H1 (cell line): ENCODE results near the gene INPP5E. TPM values are rescaled to one million over a fixed set of nuclear protein-coding genes. Genes with fewer than 3 reads are reported as not detected.

Experiments used
- CTCF ChIA-PET: fragments of 300-600 bp; sonication (Branson Sonifier 250); formaldehyde crosslinking; loops from one replicate; lab custom pipeline; 2021; ENCODE audit not compliant: partially characterized antibody; lab: Charles Lee
- POLR2A ChIA-PET: fragments of 300-600 bp; sonication (Branson Sonifier 250); formaldehyde crosslinking; loops from one replicate; lab custom pipeline; 2021; ENCODE audit warnings: inconsistent platforms; ENCODE audit not compliant: partially characterized antibody; lab: Charles Lee
- DNase-seq, 2 experiments: peaks; one replicate each; pipeline versions ENCODE4 v3.0.0 to v3.0.0-alpha.2; 2010 to 2022; ENCODE audit warnings: low spot score in 2 of 2, low read depth in 1 of 2, mixed read lengths in 1 of 2
- FAIRE-seq: peaks from 2 replicates; lab custom pipeline; 2011; peaks lifted over from hg19 to GRCh38; lab: Jason Lieb, UNC
- H2AFZ ChIP-seq: 2 replicates; pipeline ENCODE4 v1.8.1; 2012; ENCODE audit warnings: low read length, inconsistent platforms
- H2AK5ac ChIP-seq: 2 replicates; pipeline ENCODE4 v1.6.1; 2013; ENCODE audit warnings: low read depth, low read length
- H2BK120ac ChIP-seq: replicated peaks from 2 replicates; pipeline ENCODE3; 2013; ENCODE audit warnings: low read depth, low read length, inconsistent platforms
- H2BK12ac ChIP-seq: 2 replicates; pipeline ENCODE4 v1.6.1; 2013; ENCODE audit warnings: low read depth, low read length
- H2BK15ac ChIP-seq: 2 replicates; pipeline ENCODE4 v1.6.1; 2013; ENCODE audit warnings: low read length
- H2BK20ac ChIP-seq: 2 replicates; pipeline ENCODE4 v1.6.1; 2013; ENCODE audit warnings: low read length
- H2BK5ac ChIP-seq: 2 replicates; pipeline ENCODE4 v1.6.1; 2013; ENCODE audit warnings: low read depth, low read length
- H3K14ac ChIP-seq: 2 replicates; pipeline ENCODE4 v1.6.1; 2013; ENCODE audit warnings: inconsistent platforms; ENCODE audit not compliant: insufficient read length
- H3K18ac ChIP-seq: 2 replicates; pipeline ENCODE4 v1.6.1; 2013; ENCODE audit warnings: low read length; ENCODE audit errors: extremely low read depth
- H3K23ac ChIP-seq: 2 replicates; pipeline ENCODE4 v1.6.1; 2013; ENCODE audit warnings: inconsistent platforms; ENCODE audit not compliant: insufficient read length
- H3K23me2 ChIP-seq: 2 replicates; pipeline ENCODE4 v1.6.1; 2013; ENCODE audit warnings: low read depth, low read length
- H3K27ac ChIP-seq: 2 replicates; pipeline ENCODE4 v1.6.1; 2011; ENCODE audit warnings: low read depth, low read length, inconsistent platforms
- H3K27me3 ChIP-seq, 4 experiments: replicated peaks in 1 of 4; 1 replicate in 1 of 4; 2 replicates in 3 of 4; pipeline versions ENCODE4 v1.6.1 to v1.8.1; 2011 to 2013; ENCODE audit warnings: low read length in 3 of 4, mild to moderate bottlenecking in 3 of 4, inconsistent platforms in 2 of 4, mixed read lengths in 2 of 4, moderate library complexity in 1 of 4; ENCODE audit not compliant: control insufficient read depth in 3 of 4, insufficient read depth in 3 of 4; ENCODE audit errors: extremely low read depth in 1 of 4
- H3K36me3 ChIP-seq, 4 experiments: 2 replicates each; pipeline versions ENCODE4 v1.6.1 to v1.8.1; 2011 to 2013; ENCODE audit warnings: mild to moderate bottlenecking in 4 of 4, low read length in 3 of 4, moderate library complexity in 2 of 4, control low read depth in 1 of 4, inconsistent platforms in 1 of 4; ENCODE audit not compliant: insufficient read depth in 4 of 4, control insufficient read depth in 2 of 4
- H3K4ac ChIP-seq: replicated peaks from 2 replicates; pipeline ENCODE3; 2013; ENCODE audit warnings: low read length, low read depth, mixed read lengths, inconsistent platforms; ENCODE audit not compliant: insufficient read length
- H3K4me1 ChIP-seq, 4 experiments: replicated peaks in 1 of 4; 1 replicate in 1 of 4; 2 replicates in 3 of 4; pipeline versions ENCODE4 v1.6.1 to v1.8.1; 2011 to 2013; ENCODE audit warnings: low read length in 3 of 4, inconsistent platforms in 2 of 4, mixed read lengths in 1 of 4; ENCODE audit not compliant: insufficient read depth in 4 of 4, control insufficient read depth in 3 of 4
- H3K4me2 ChIP-seq, 2 experiments: 2 replicates each; pipeline versions ENCODE4 v1.6.1 to v1.8.1; 2011 to 2013; ENCODE audit warnings: low read depth in 2 of 2, low read length in 2 of 2, control low read depth in 1 of 2, inconsistent platforms in 1 of 2, mild to moderate bottlenecking in 1 of 2; ENCODE audit not compliant: insufficient read depth in 1 of 2
- H3K4me3 ChIP-seq, 4 experiments: fragments of 200-600, 300-600 bp in 1 of 4; sonication (generic), shearing (Covaris generic), sonication (Bioruptor Twin) in 1 of 4; 2 replicates each; pipeline versions ENCODE4 v1.5.1 to v1.8.1; 2011 to 2016; ENCODE audit warnings: low read length in 4 of 4, low read depth in 3 of 4, control low read depth in 2 of 4, inconsistent platforms in 2 of 4, mild to moderate bottlenecking in 2 of 4, mixed read lengths in 1 of 4, moderate library complexity in 1 of 4; ENCODE audit not compliant: insufficient read depth in 2 of 4; ENCODE audit errors: extremely low read depth in 1 of 4
- H3K56ac ChIP-seq: replicated peaks from 2 replicates; pipeline ENCODE3; 2013; ENCODE audit warnings: low read depth, mild to moderate bottlenecking, mixed read lengths, low read length, inconsistent platforms; ENCODE audit not compliant: insufficient read length
- H3K79me1 ChIP-seq: 2 replicates; pipeline ENCODE4 v1.6.1; 2013; ENCODE audit warnings: low read depth, low read length, control low read depth
- H3K79me2 ChIP-seq, 2 experiments: 2 replicates each; pipeline versions ENCODE4 v1.6.1 to v1.8.1; 2012 to 2013; ENCODE audit warnings: low read length in 2 of 2, mild to moderate bottlenecking in 2 of 2, inconsistent platforms in 1 of 2; ENCODE audit not compliant: insufficient read depth in 2 of 2, control insufficient read depth in 1 of 2
- H3K9ac ChIP-seq, 4 experiments: replicated peaks in 1 of 4; 1 replicate in 1 of 4; 2 replicates in 3 of 4; pipeline versions ENCODE4 v1.6.1 to v1.8.1; 2011 to 2013; ENCODE audit warnings: low read depth in 3 of 4, low read length in 3 of 4, control low read depth in 2 of 4, mild to moderate bottlenecking in 2 of 4, moderate library complexity in 2 of 4, inconsistent platforms in 1 of 4; ENCODE audit errors: extremely low read depth in 1 of 4
- H3K9me3 ChIP-seq, 2 experiments: 2 replicates each; pipeline versions ENCODE4 v1.6.1 to v1.8.1; 2012 to 2013; ENCODE audit warnings: mild to moderate bottlenecking in 2 of 2, moderate library complexity in 2 of 2, control low read depth in 1 of 2, inconsistent platforms in 1 of 2, low read depth in 1 of 2, low read length in 1 of 2, mixed read lengths in 1 of 2; ENCODE audit not compliant: insufficient read depth in 2 of 2
- H4K20me1 ChIP-seq, 2 experiments: replicated peaks in 1 of 2; 2 replicates each; pipeline versions ENCODE3 to v1.8.1; 2011 to 2013; ENCODE audit warnings: inconsistent platforms in 2 of 2, low read length in 2 of 2, mild to moderate bottlenecking in 1 of 2; ENCODE audit not compliant: insufficient read depth in 2 of 2, control insufficient read depth in 1 of 2
- H4K5ac ChIP-seq: 2 replicates; pipeline ENCODE4 v1.6.1; 2013; ENCODE audit warnings: low read length, low read depth, mixed read lengths, inconsistent platforms; ENCODE audit not compliant: insufficient read length
- H4K8ac ChIP-seq: 2 replicates; pipeline ENCODE4 v1.8.0; 2013; ENCODE audit warnings: mild to moderate bottlenecking, moderate library complexity, low read length, inconsistent platforms; ENCODE audit not compliant: insufficient read depth; ENCODE audit errors: extremely low read depth
- H4K91ac ChIP-seq: replicated peaks from 2 replicates; pipeline ENCODE3; 2013; ENCODE audit warnings: low read length, mixed read lengths, inconsistent platforms; ENCODE audit not compliant: insufficient read length
- ATF3 ChIP-seq: IDR thresholded peaks from 2 replicates; pipeline ENCODE4 v1.6.1; 2011; ENCODE audit warnings: low read depth, mild to moderate bottlenecking, low read length; ENCODE audit not compliant: insufficient read depth
- EZH2 ChIP-seq: fragments of 200-600 bp; sonication (generic); IDR thresholded peaks from 2 replicates; pipeline ENCODE4 v1.7.1; 2012; ENCODE audit warnings: low read depth, mild to moderate bottlenecking, moderate library complexity, low read length, inconsistent platforms; ENCODE audit not compliant: severe bottlenecking
- HDAC6 ChIP-seq: IDR thresholded peaks from one replicate; pipeline ENCODE4 v1.7.1; 2012; ENCODE audit warnings: low read depth, mild to moderate bottlenecking, inconsistent platforms, low read length, moderate library complexity
- JUN ChIP-seq: IDR thresholded peaks from 2 replicates; pipeline ENCODE4 v1.6.1; 2011; ENCODE audit warnings: low read depth, mild to moderate bottlenecking, improper control_type of control experiment, low read length
- RFX5 ChIP-seq: IDR thresholded peaks from 2 replicates; pipeline ENCODE4 v1.6.1; 2011; ENCODE audit warnings: low read depth, low read length, improper control_type of control experiment, borderline replicate concordance
- SP4 ChIP-seq: IDR thresholded peaks from 2 replicates; pipeline ENCODE4 v1.6.1; 2012; ENCODE audit warnings: low read length, inconsistent platforms
- WGBS, 2 experiments: shearing (Covaris generic) in 1 of 2; methylation state at CpG; one replicate each; pipeline versions ENCODE4 v1.1.6 to v1.1.7; 2013 to 2015; ENCODE audit warnings: low lambda C conversion rate in 2 of 2, mixed read lengths in 2 of 2, inconsistent platforms in 1 of 2, low coverage in 1 of 2, missing lambda C conversion rate in 1 of 2; ENCODE audit not compliant: insufficient replicate concordance in 2 of 2, insufficient coverage in 1 of 2, insufficient read length in 1 of 2; ENCODE audit errors: extremely low coverage in 1 of 2, missing lambda C conversion rate in 1 of 2; 5-methylcytosine and 5-hydroxymethylcytosine counted together
- polyA plus RNA-seq, 7 experiments: library from polyadenylated mRNA; depleted of rRNA in 3 of 7; stranded (reverse) in 5 of 7; unstranded in 2 of 7; fragments of >200 nt in 5 of 7; fragments of 200-250 nt in 2 of 7; gene quantifications; 1 replicate in 5 of 7; 2 replicates in 1 of 7; 4 replicates in 1 of 7; pipeline versions ENCODE4 v1.2.1 to v1.2.3, GENCODE V29; 2011 to 2013; ENCODE audit warnings: missing spikeins in 2 of 7, mixed read lengths in 2 of 7
- total RNA-seq: library from RNA; stranded (reverse); fragmentation: NEBNext Ultra II Directional; extraction: Animal tissue kit (Norgen Biotek cat#: 25700); gene quantifications from 2 replicates; pipeline ENCODE4 v1.2.1, GENCODE V29; 2021

INPP5E gene
- total and polyA plus RNA-seq, 2 of the 8 experiments (the other 6 are each of a cell fraction or from before 2014, with no cell fraction given): 8.7 to 11.3 TPM

DNA sequence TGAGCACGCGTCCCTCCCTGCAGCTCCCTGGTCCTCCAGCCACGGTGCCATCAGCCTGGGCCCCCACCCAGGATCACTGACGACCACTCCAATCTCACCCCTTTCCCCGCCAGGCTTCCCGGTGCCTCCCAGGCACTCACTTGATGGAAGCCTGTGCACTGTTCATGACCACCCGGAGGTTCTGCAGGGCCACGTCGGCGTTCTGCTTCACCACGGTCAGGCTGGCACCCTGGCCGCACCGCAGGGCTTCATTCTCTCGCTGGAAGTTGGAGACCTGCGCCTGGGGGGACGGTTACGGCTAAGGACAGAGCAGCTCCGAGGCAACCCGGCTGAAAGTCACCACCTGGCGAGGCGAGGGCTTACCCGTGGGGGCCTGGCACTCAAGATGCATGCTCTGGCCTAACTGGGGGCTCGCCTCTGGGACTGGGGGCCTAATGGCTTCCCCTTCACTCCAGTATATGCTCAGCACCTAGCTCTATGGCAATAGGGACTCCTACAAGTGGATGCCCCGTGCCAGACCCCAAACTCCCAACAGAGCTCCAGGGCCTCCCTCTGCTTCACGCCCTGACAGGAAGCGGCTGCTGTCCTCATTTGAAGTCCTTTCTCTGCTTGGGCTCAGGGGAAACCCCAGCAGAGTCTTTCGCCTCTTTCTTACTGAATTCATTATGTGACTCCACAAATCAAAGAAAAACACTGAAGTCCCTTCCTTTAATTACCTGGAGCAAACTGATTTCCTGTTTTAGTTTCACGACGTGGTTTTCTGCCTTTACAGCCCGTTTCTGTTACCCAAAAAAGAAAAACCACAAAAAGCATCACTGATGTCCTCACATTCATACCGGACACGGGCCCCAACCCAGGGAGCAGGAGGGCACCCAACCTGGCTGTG lies 35.5 kb downstream of the INPP5E start:
- H3K36me3 ChIP-seq: peaks cover 14 to 53% (median 36%) of the 10 kb centered on the region in 4 experiments; a peak in 7 of 8 replicates
- ChIA-PET POLR2A (interaction anchor here (1.2 to 14.6 kb wide), 7 partner anchors 10 to 71 kb away, joined by 3 to 139 read pairs (median 6); partner anchors contain the start of gene DNLZ), CTCF (interaction anchor here (0.7 to 1.4 kb wide), 5 partner anchors 9 to 113 kb away, joined by 3 read pairs; no protein-coding TSS in a partner anchor)
- H2AK5ac ChIP-seq: no peak overlapping the region
- H3K14ac ChIP-seq: no peak overlapping the region
- H3K23me2 ChIP-seq: peaks cover under 1% of the 10 kb centered on the region; the same call in 1 of the 2 replicates
- H3K4ac ChIP-seq: no peak overlapping the region
- H2BK120ac ChIP-seq: no peak overlapping the region
- H3K9me3 ChIP-seq: no peaks in the 10 kb centered on the region
- H3K4me1 ChIP-seq: peaks cover 0 to 2% (median 0%) of the 10 kb centered on the region in 4 experiments; a peak in 2 of 7 replicates
- FAIRE-seq (no peak), DNase-seq (no peak)
- WGBS, 2 experiments: 95% methylated on average over 32 of the region's 32 CpGs; no CpG with 5 or more reads in 1 of the 2 experiments
- peaks cover 5 to 7% of the 10 kb centered on the region in 2 experiments for H4K20me1 ChIP-seq
- H2BK15ac ChIP-seq: no peak overlapping the region
- no peak overlapping the region for H3K4me3 ChIP-seq
- no peak overlapping the region for H3K56ac ChIP-seq
- H3K23ac ChIP-seq: no peak overlapping the region
- H3K27ac ChIP-seq: no peak overlapping the region
- no peak overlapping the region for H4K91ac ChIP-seq
- H4K8ac ChIP-seq: no peak overlapping the region
- no peak overlapping the region for H2AFZ ChIP-seq
- no peaks in the 10 kb centered on the region for H3K27me3 ChIP-seq
- H4K5ac ChIP-seq: no peak overlapping the region
- no peak overlapping the region for H3K18ac ChIP-seq
- H2BK12ac ChIP-seq: no peak overlapping the region
- no peak overlapping the region; a peak in 1 of 7 replicates for H3K9ac ChIP-seq
- H2BK5ac ChIP-seq: no peak overlapping the region
- peaks cover 10% of the 10 kb centered on the region for H3K79me1 ChIP-seq
- no peak overlapping the region for H2BK20ac ChIP-seq
- H3K4me2 ChIP-seq: no peak overlapping the region
- H3K79me2 ChIP-seq: peaks cover 0 to 15% of the 10 kb centered on the region in 2 experiments; a peak in 2 of 4 replicates
- no peak for TF ChIP-seq JUN
- no peak for TF ChIP-seq HDAC6
- no peak for TF ChIP-seq SP4
- TF ChIP-seq RFX5: no peak
- no peak for TF ChIP-seq EZH2
- no peak for TF ChIP-seq ATF3
